ENCODE results near the gene COQ8A.

- no peak for TF ChIP-seq CTCF (conservative IDR thresholded peaks at IDR 0.05 in 1 of 2, IDR thresholded peaks at IDR 0.05 in 1 of 2; ENCODE audit: extremely low read depth in 1 of 2, insufficient read depth in 1 of 2, low read depth in 1 of 2, low read length in 2 of 2)
- TF ChIP-seq EZH2 (IDR thresholded peaks at IDR 0.05; ENCODE audit: borderline replicate concordance, low read length) = no peak
Measured at GRCh38 chr1:226985839-226986463, 45.9 kb downstream of the COQ8A start.

All from mammary epithelial cell (primary cell).